Measurements from ENCODE around the gene TBC1D8. TPM values are rescaled to one million over a fixed set of nuclear protein-coding genes. Genes with fewer than 3 reads are reported as not detected.

The TBC1D8 gene
- total RNA-seq, 1 donor from 2014 or later = 32.4 TPM

GRCh38 chr2:101135412-101136296 lies 15.5 kb downstream of the TBC1D8 start:
- DNase-seq = no peak

- DNase-seq = no peak
These were observed 17.6 kb downstream of the TBC1D8 start for GRCh38 chr2:101133492-101134100.

- DNase-seq = no peak
These were observed 19.0 kb downstream of the TBC1D8 start for GRCh38 chr2:101132202-101132601.

- DNase-seq = peak; percentile 76
These were observed 21.1 kb downstream of the TBC1D8 start for GRCh38 chr2:101130081-101130480.

GRCh38 chr2:101127319-101128056 lies 23.7 kb downstream of the TBC1D8 start:
- no peak for DNase-seq

- no peak for DNase-seq
These were observed 25.4 kb downstream of the TBC1D8 start for GRCh38 chr2:101125808-101126207.

GRCh38 chr2:101125374-101125773 lies 25.8 kb downstream of the TBC1D8 start:
- no peak for DNase-seq

GRCh38 chr2:101124643-101125366 lies 26.4 kb downstream of the TBC1D8 start:
- no peak for DNase-seq

- DNase-seq = no peak
These were observed 27.2 kb downstream of the TBC1D8 start for GRCh38 chr2:101123795-101124471.

GRCh38 chr2:101121174-101121573 lies 30.0 kb downstream of the TBC1D8 start:
- DNase-seq = no peak

- no peak for DNase-seq
These were observed 30.8 kb downstream of the TBC1D8 start for GRCh38 chr2:101120124-101120996.

- DNase-seq = no peak
These were observed 31.8 kb downstream of the TBC1D8 start for GRCh38 chr2:101119431-101119830.

- DNase-seq = no peak
These were observed 34.2 kb downstream of the TBC1D8 start for GRCh38 chr2:101116841-101117552.

GRCh38 chr2:101116348-101116747 lies 34.8 kb downstream of the TBC1D8 start:
- DNase-seq = no peak

GRCh38 chr2:101115664-101116063 lies 35.5 kb downstream of the TBC1D8 start:
- DNase-seq = no peak

- DNase-seq = no peak
These were observed 36.4 kb downstream of the TBC1D8 start for GRCh38 chr2:101114815-101115214.

- no peak for DNase-seq
These were observed 36.9 kb downstream of the TBC1D8 start for GRCh38 chr2:101114268-101114783.

- DNase-seq = peak; percentile 71
These were observed 37.5 kb downstream of the TBC1D8 start for GRCh38 chr2:101113441-101114267.

GRCh38 chr2:101112772-101113157 lies 38.4 kb downstream of the TBC1D8 start:
- DNase-seq = no peak

Data from tongue (tissue), 2 donors.